ENCODE data around the gene SYT12. TPM values are rescaled to one million over a fixed set of nuclear protein-coding genes. Genes with fewer than 3 reads are reported as not detected.

SYT12 gene, protein sequence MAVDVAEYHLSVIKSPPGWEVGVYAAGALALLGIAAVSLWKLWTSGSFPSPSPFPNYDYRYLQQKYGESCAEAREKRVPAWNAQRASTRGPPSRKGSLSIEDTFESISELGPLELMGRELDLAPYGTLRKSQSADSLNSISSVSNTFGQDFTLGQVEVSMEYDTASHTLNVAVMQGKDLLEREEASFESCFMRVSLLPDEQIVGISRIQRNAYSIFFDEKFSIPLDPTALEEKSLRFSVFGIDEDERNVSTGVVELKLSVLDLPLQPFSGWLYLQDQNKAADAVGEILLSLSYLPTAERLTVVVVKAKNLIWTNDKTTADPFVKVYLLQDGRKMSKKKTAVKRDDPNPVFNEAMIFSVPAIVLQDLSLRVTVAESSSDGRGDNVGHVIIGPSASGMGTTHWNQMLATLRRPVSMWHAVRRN
- total RNA-seq (2021) (2.3 and 3.1 TPM in 2 replicates), Bru-seq, nascent RNA (percentile 31 among the genes with signal in this experiment), BruChase-seq, experiment 1, labeled RNA remaining after a 2-hour chase (percentile 30 among the genes with signal in this experiment), BruChase-seq, experiment 2, labeled RNA remaining after a 6-hour chase (percentile 37 among the genes with signal in this experiment)
- long read RNA-seq, partial matches to known transcripts, result 1 of 1 reads
- long read RNA-seq, other reads (novel, unspliced or antisense), result 0 of 1 reads

DNA sequence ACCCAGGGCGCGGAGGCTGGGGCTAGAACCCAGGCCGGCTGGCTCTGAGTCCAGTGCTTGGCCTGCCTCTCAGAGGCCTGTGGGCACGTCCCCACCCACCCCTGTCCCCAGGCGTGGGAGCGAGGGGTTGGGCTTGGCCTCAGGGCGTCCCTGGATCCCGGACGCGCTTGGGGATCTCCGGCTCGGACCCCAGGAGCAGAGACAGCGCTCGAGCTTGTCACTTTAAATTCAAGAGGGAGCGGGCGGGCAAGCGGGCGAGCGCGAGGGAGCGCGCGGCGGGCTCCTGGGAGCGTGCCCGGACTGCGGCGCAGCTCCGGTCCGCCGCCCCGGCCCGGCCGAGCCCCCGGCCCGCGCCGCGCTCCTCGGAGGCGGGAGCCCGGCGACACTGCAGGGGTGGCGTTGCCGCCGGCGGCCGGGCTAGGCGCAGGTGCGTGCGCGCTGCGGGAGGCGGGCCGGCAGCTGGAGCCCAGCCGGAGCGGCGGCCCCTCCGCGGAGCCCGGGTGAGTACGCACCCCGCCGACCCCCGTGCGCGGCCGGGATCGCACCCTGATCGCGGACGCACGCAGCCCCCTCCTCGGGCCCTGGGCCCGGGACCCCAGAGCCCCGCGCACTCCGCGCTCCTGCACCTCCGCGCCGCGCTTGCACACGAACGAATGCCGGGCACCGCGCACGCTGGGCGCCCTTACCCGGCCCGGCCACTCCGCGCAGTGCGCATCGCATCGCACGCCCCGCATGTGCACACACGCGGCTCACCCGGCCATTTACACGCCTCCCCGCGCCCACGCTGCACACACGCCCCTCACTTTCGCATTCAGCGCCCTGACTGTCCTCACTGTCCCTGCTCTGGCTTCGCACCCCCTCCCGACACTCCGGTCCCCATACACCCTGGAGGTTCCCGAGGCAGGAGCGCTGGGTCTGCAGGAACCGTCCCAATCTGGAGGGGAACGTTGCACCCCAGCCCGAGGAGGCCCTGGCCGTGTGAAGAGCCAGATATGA is at the start of gene SYT12:
Gene SYT12, plus strand, starts transcription at position 174 of the 996 bp plus-strand sequence. CDS start 7,011 bp downstream, outside the sequence.
- ChIA-PET CTCF (interaction anchor here (0.6 to 1.5 kb wide), 3 partner anchors 8 to 29 kb away, joined by 3 to 13 read pairs (median 3); no protein-coding TSS in a partner anchor), POLR2A (ENCODE audit: low non-redundant PET) (interaction anchor here (0.7 kb wide), 1 partner anchor 345 kb away, joined by 3 read pairs; no protein-coding TSS in a partner anchor)
- Histone ChIP-seq H3K27ac (ENCODE audit: low read depth, low read length, poor library complexity, severe bottlenecking) (no peak within 1 kb of the TSS), H3K4me3 (ENCODE audit: low read depth, low read length, poor library complexity, severe bottlenecking) (peak within 1 kb of the TSS; percentile 54), H3K27me3 (replicated peaks; ENCODE audit: insufficient read depth, low read depth, low read length, poor library complexity) (no peaks in the 10 kb centered on the region), H3K9me3 (ENCODE audit: low read depth, low read length, poor library complexity, severe bottlenecking) (no peaks in the 10 kb centered on the region), H3K4me1 (ENCODE audit: insufficient read depth, low read length, poor library complexity, severe bottlenecking) (peaks cover 20% of the 10 kb centered on the region), H3K36me3 (ENCODE audit: insufficient read depth, low read length, poor library complexity, severe bottlenecking) (no peaks in the 10 kb centered on the region)
- no TSS peak for BruUV-seq (replicated peaks)
- no peak for TF ChIP-seq EZH2 (IDR thresholded peaks at IDR 0.05; ENCODE audit: borderline replicate concordance, low read depth, low read length, poor library complexity, severe bottlenecking)
- TF ChIP-seq, protein P1, sequence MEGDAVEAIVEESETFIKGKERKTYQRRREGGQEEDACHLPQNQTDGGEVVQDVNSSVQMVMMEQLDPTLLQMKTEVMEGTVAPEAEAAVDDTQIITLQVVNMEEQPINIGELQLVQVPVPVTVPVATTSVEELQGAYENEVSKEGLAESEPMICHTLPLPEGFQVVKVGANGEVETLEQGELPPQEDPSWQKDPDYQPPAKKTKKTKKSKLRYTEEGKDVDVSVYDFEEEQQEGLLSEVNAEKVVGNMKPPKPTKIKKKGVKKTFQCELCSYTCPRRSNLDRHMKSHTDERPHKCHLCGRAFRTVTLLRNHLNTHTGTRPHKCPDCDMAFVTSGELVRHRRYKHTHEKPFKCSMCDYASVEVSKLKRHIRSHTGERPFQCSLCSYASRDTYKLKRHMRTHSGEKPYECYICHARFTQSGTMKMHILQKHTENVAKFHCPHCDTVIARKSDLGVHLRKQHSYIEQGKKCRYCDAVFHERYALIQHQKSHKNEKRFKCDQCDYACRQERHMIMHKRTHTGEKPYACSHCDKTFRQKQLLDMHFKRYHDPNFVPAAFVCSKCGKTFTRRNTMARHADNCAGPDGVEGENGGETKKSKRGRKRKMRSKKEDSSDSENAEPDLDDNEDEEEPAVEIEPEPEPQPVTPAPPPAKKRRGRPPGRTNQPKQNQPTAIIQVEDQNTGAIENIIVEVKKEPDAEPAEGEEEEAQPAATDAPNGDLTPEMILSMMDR (conservative IDR thresholded peaks at IDR 0.05; ENCODE audit: low read depth, low read length), result no peak
- intact Hi-C loops (cut with micrococcal nuclease; ENCODE audit: unreplicated experiment), result no loop called here
- peak; percentile 64 for DNase-seq (ENCODE audit: low spot score)

DNA sequence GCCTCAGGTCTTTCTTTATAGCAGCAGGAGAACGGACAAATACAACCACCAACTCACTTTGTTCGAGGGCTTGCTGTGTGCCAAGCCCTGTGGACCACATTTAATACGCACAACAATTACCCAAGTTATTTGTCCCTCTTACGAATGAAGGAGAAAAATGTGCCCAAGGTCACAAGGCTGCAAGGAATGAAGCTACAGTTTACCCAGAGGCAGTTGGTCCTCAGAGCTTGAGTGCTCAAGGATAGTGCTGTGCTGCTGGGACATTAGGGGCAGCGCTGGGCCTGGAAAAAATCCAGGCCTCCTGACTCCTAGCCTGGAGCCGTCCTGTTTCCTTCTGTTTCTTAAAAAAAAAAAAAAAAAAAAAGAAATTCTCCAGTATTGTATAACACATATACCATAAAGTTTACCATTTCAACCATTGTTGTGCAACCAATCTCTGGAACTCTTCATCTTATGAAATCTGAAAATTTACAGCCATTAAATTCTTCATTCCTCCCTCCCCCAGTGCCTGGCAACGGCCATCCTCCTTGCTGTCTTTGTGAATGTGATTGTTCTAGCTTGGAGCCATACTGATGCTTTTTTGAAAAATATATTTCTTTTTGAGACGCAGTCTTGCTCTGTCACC is 48.9 kb upstream of the SYT12 start:
- Histone ChIP-seq H3K27me3 (replicated peaks; ENCODE audit: insufficient read depth, low read depth, low read length, poor library complexity) (no peaks in the 10 kb centered on the region), H3K4me3 (ENCODE audit: low read depth, low read length, poor library complexity, severe bottlenecking) (no peak overlapping the region), H3K27ac (ENCODE audit: low read depth, low read length, poor library complexity, severe bottlenecking) (no peak overlapping the region), H3K9me3 (ENCODE audit: low read depth, low read length, poor library complexity, severe bottlenecking) (peaks cover 5% of the 10 kb centered on the region), H3K4me1 (ENCODE audit: insufficient read depth, low read length, poor library complexity, severe bottlenecking) (no peaks in the 10 kb centered on the region), H3K36me3 (ENCODE audit: insufficient read depth, low read length, poor library complexity, severe bottlenecking) (no peaks in the 10 kb centered on the region)
- ChIA-PET POLR2A (ENCODE audit: low non-redundant PET) (no interaction called here), CTCF (interaction anchor here (0.7 kb wide), 2 partner anchors 8 to 269 kb away, joined by 7 to 14 read pairs; no protein-coding TSS in a partner anchor)
- no peak for DNase-seq (ENCODE audit: low spot score)
- no peak for TF ChIP-seq EZH2 (IDR thresholded peaks at IDR 0.05; ENCODE audit: borderline replicate concordance, low read depth, low read length, poor library complexity, severe bottlenecking)
- TF ChIP-seq, protein P1 (conservative IDR thresholded peaks at IDR 0.05; ENCODE audit: low read depth, low read length), result no peak
- intact Hi-C loops (cut with micrococcal nuclease; ENCODE audit: unreplicated experiment), result loop anchor here (1.0 kb wide), 1 partner anchor 131 kb away; the partner anchor contains the start of gene RCE1
- no TSS peak for BruUV-seq (replicated peaks)
